Pericardium fibroblast (primary cell): ENCODE measurements around the gene HSF2BP. TPM values are rescaled to one million over a fixed set of nuclear protein-coding genes. Genes with fewer than 3 reads are reported as not detected.

Source experiments
- total RNA-seq: library from RNA; depleted of rRNA; stranded (reverse); fragments of >200 nt; gene quantifications from 2 replicates; pipeline ENCODE4 v1.2.3, GENCODE V29; 2015

The HSF2BP gene
- 0.47 and 1.2 TPM in 2 replicates for total RNA-seq

GRCh38 chr21:43659136-43660000 is at the start of gene HSF2BP, which contains the start of gene RRP1B:
Gene HSF2BP, minus strand, starts transcription at chr21:43659488. Its CDS starts 1,392 bp downstream, at chr21:43658096.
Gene RRP1B, plus strand, starts transcription at chr21:43659560. Its CDS starts 105 bp downstream, at chr21:43659665.

Other genes with a start within 250 kb of the HSF2BP start
- gene SIK1, start 232.4 kb downstream of the HSF2BP start, total RNA-seq, result under 0.01 and 0.12 TPM in 2 replicates
- gene RRP1B, start 72 bp upstream of the HSF2BP start, total RNA-seq, result 18.8 and 20.7 TPM in 2 replicates
- 62.1 and 113 TPM in 2 replicates for gene PDXK, start 59.6 kb upstream of the HSF2BP start, total RNA-seq
- gene CSTB, start 116.8 kb upstream of the HSF2BP start, total RNA-seq, result 19.6 and 23.2 TPM in 2 replicates
- gene RRP1, start 130.1 kb upstream of the HSF2BP start, total RNA-seq, result 11.3 and 19.2 TPM in 2 replicates
- gene AGPAT3, start 205.7 kb upstream of the HSF2BP start, total RNA-seq, result 22.8 and 24.3 TPM in 2 replicates